HT1080 (cell line): ENCODE data around the gene CRB2. TPM values are rescaled to one million over a fixed set of nuclear protein-coding genes. Genes with fewer than 3 reads are reported as not detected.

Experiments used
- DNase-seq: peaks from one replicate; pipeline ENCODE4 v3.0.0-alpha.2; 2015; ENCODE audit warnings: low read depth
- total RNA-seq: library from RNA; depleted of rRNA; stranded (reverse); fragments of >200 nt; shearing (Covaris generic); gene quantifications from 2 replicates; pipeline ENCODE4 v1.2.3, GENCODE V29; 2014

Gene CRB2
- total RNA-seq, 1 experiment from 2014 or later: not detected

- DNase-seq: no peak
Measured at GRCh38 chr9:123361731-123362510, 5.9 kb downstream of the CRB2 start.

DNA sequence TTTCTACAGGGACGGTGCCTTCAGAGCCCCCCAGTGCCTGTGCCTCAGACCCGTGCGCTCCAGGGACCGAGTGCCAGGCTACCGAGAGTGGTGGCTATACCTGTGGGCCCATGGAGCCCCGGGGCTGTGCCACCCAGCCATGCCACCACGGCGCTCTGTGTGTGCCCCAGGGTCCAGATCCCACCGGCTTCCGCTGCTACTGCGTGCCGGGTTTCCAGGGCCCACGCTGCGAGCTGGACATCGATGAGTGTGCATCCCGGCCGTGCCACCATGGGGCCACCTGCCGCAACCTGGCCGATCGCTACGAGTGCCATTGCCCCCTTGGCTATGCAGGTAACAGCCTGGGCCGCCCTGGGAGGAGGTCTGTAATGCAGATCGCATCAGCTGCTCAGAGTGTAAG, 6.9 kb downstream of the CRB2 start:
- no peak for DNase-seq

GRCh38 chr9:123364241-123364824, 8.3 kb downstream of the CRB2 start:
- peak; percentile 54 for DNase-seq

- no peak for DNase-seq
Measured at GRCh38 chr9:123365287-123365880, 9.4 kb downstream of the CRB2 start.

GRCh38 chr9:123365881-123366528, 10.0 kb downstream of the CRB2 start:
- DNase-seq: no peak

DNA sequence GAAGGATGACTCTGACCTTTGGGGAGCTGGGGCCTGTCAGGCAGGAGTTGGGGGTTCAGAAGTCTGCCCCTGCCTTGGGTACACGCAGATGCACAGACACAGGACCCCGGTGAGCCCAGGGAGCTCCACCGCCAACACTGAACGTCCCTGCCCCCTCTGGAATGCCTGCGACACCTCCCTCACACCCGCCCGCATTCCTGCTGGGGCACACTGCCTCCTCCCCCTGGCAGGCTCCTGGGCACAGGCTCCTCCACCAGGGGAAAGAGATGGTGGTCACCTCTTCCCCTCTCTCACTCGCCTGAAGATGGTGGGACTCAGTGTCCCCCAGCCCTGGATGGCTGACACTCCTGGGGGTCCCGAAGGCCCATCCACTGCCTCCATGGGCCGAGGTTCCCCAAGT, 12.0 kb downstream of the CRB2 start:
- DNase-seq: no peak

DNA sequence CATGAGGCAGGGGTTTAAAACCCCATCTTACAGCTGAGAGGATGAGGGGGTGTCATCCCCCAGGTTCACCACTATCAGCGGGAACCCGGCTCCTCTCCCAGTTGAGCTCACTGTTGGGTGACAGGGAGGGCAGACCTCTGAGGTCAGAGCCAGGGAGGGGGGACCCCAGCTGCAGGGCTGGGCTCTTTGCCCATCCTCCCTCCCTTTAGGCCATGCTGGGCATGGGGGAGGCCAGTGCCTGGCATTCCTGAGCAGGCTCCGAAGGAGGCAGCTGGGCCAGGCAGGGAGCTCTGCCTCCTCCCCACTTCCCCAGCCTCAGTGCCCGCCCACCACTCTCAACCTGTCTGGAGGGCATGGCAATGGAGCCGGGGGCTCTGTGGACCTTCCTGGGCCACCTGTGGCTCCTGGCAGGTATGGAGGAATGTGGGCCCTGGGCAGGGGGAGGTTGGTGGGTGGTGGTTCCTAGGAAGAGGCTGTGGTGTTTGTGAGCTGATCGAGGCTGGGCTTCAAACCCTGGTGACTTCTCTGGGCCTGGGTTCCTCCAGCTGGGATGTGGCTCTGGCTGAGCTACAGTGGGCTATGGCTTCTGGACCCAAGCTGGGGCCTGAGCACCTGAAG, 12.6 kb downstream of the CRB2 start:
- DNase-seq: no peak

DNA sequence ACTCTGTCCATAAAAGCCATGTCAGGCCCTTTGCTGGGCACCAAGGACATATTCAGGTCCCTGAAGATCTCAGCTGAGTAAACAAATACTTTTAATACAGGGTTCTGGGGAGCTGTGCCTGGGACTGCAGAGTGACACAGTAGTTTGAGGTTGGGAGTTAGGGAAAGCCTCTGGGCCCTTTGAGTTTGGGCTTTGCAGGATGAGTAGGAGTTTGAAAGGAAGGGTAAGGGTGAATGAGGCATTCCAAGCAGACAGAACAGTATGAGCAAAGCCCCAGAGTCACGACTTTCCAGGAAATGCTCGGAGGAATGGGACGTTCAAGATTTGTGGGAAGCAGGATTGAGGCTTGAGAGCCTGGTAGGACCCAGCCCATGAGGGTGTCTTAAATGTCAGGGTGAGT, 13.3 kb downstream of the CRB2 start:
- no peak for DNase-seq

GRCh38 chr9:123370108-123370507, 14.1 kb downstream of the CRB2 start:
- DNase-seq: no peak

- DNase-seq: no peak
Measured at GRCh38 chr9:123370526-123371227, 14.7 kb downstream of the CRB2 start.

GRCh38 chr9:123371228-123371584, 15.2 kb downstream of the CRB2 start:
- DNase-seq: no peak

GRCh38 chr9:123371805-123372590, 16.0 kb downstream of the CRB2 start:
- DNase-seq: no peak

DNA sequence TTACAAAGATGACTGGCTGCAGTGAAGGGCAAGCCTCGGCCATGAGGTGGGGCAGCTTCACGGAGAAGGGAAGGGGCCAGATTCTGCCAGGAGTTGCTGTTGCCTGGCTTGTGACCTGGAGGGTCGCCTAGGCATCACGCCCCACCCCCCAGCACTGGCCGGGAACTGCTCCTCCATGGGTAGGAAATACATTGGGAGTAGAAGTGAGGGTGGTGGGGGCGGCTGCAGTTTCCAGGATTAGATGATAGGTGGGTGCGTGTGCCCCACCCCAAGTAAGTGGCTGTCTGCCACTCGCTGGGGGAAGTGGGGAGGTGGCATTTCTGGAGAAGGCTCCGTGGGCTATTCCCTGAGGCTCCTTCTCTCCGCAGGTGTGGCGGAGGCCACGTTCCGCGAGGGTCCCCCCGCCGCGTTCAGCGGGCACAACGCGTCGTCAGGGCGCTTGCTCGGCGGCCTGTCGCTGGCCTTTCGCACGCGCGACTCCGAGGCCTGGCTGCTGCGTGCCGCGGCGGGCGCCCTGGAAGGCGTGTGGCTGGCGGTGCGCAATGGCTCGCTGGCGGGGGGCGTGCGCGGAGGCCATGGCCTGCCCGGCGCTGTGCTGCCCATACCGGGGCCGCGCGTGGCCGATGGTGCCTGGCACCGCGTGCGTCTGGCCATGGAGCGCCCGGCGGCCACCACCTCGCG, 16.9 kb downstream of the CRB2 start:
- no peak for DNase-seq

DNA sequence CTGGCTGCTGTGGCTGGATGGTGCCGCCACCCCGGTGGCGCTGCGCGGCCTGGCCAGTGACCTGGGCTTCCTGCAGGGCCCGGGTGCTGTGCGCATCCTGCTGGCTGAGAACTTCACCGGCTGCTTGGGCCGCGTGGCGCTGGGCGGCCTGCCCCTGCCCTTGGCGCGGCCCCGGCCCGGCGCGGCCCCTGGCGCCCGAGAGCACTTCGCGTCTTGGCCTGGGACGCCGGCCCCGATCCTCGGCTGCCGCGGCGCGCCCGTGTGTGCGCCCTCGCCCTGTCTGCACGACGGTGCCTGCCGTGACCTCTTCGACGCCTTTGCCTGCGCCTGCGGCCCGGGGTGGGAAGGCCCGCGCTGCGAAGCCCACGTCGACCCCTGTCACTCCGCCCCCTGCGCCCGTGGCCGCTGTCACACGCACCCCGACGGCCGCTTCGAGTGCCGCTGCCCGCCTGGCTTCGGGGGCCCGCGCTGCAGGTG, 17.5 kb downstream of the CRB2 start:
- no peak for DNase-seq

DNA sequence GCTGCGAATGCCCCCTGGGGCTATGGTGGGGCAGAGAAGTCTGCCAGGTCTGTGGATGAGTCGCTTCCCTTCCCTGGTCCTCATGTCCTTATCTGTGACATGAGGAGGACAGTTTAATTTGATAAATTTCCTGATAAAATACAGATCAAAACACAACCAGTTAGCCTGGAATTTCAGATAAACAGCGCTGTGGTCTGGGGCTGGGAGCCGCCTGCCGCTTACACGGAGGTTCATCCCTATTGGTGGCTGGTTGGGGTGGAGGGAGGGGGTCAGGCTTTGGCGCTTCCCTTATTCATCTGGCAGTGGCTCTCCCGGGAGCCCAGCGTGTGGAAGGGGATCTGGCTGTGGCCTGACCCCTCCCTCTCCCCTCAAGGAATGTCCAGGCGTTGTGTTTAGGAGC, 17.9 kb downstream of the CRB2 start:
- no peak for DNase-seq

DNA sequence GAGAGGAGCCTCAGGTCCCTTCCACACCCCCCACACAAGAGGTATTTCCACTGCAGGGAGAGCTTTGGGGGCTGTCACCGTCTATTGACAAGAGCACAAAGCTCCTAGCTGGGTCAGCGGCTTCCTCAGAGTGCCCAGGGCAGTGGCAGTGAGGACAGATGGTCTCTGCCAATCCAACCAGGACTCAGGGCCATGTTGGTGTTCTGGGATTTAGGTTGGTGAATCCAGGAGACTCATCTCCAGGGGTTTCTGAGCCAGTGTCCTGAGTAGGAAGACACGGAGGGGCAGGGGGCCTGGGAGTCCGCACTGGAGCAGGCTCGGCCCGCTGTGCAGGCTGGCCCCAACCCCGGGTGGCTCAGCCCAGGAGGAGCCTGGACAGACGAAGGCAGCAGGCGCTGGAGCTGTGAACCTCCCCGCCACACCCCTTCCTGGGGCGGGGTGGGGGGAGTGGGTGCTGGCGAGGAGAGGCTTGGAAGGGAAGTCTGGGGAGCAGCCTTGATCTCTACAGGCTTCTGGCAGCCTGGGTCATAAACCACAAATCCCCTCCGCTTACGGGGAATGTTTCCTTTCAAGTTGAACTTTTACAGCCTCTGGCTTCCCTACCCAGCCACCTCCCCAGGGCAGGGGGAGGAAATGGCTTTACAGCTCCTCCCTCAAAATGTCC, 19.6 kb downstream of the CRB2 start:
- peak; percentile 54 for DNase-seq

GRCh38 chr9:123376218-123377071, 20.4 kb downstream of the CRB2 start:
- no peak for DNase-seq
